A549 (cell line): ENCODE measurements around the gene POLDIP2. TPM values are rescaled to one million over a fixed set of nuclear protein-coding genes. Genes with fewer than 3 reads are reported as not detected.

ENCODE experiments used
- ATAC-seq, 2 experiments: fragments of 200-7000 bp in 1 of 2; fragments of >200 bp in 1 of 2; cut with Nextera tagmentation in 1 of 2; cut with Tn5 transposase in 1 of 2; 3 replicates each; pipeline versions ENCODE4 v1.8.0 to v1.9.1; 2018 to 2020; ENCODE audit warnings: mild to moderate bottlenecking in 1 of 2, moderate library complexity in 1 of 2
- CTCF ChIA-PET: fragments of 300-600 bp; sonication (Branson Sonifier 250); formaldehyde crosslinking; extraction: SDS; loops from one replicate; lab custom pipeline; 2021; ENCODE audit warnings: antibody characterized with exemption, inconsistent platforms; lab: Yijun Ruan, JAX
- POLR2A ChIA-PET: fragments of 350-600 bp; formaldehyde crosslinking; extraction: SDS; loops from one replicate; lab custom pipeline; 2021; ENCODE audit warnings: antibody characterized with exemption, inconsistent platforms; lab: Yijun Ruan, JAX
- DNase-seq, 2 experiments: peaks; one replicate each; pipeline versions ENCODE4 v3.0.0 to v3.0.0-alpha.2; 2011 to 2016; ENCODE audit warnings: low read depth in 1 of 2, low spot score in 1 of 2
- FAIRE-seq: peaks from 2 replicates; lab custom pipeline; 2011; peaks lifted over from hg19 to GRCh38; lab: Jason Lieb, UNC
- H3K27ac ChIP-seq, 2 experiments: fragments of >200 bp; sonication (Bioruptor Twin); formaldehyde crosslinking; 3 replicates each; pipeline ENCODE4 v1.5.1; 2016 to 2017
- H3K4me1 ChIP-seq: fragments of >200 bp; sonication (Bioruptor Twin); formaldehyde crosslinking; 3 replicates; pipeline ENCODE4 v1.6.1; 2016
- H3K4me2 ChIP-seq: fragments of >200 bp; sonication (Bioruptor Twin); formaldehyde crosslinking; 3 replicates; pipeline ENCODE4 v1.6.1; 2016
- H3K4me3 ChIP-seq: fragments of >200 bp; sonication (Bioruptor Twin); formaldehyde crosslinking; 3 replicates; pipeline ENCODE4 v1.5.1; 2016
- H3K9me3 ChIP-seq: fragments of >200 bp; sonication (Bioruptor Twin); formaldehyde crosslinking; 3 replicates; pipeline ENCODE4 v1.6.1; 2016
- BCL3 ChIP-seq: fragments of >200 bp; sonication (Bioruptor Twin); formaldehyde crosslinking; IDR thresholded peaks from 3 replicates; pipeline ENCODE4 v1.6.1; 2016
- CBX2 ChIP-seq: fragments of 200-600 bp; sonication (generic); IDR thresholded peaks from 2 replicates; pipeline ENCODE4 v1.6.1; 2016; ENCODE audit warnings: low read depth, mild to moderate bottlenecking, borderline replicate concordance
- CHD2 ChIP-seq: fragments of 150-350 bp; IDR thresholded peaks from 2 replicates; pipeline ENCODE4 v1.6.1; 2014; ENCODE audit warnings: low read length; ENCODE audit not compliant: partially characterized antibody
- EHF ChIP-seq: fragments of 250-450 bp; sonication (Bioruptor Pico); IDR thresholded peaks from 2 replicates; pipeline ENCODE4 v1.5.0; 2020; ENCODE audit warnings: mild to moderate bottlenecking
- ELK1 ChIP-seq: fragments of 150-350 bp; IDR thresholded peaks from 2 replicates; pipeline ENCODE4 v1.6.1; 2014; ENCODE audit warnings: low read depth, mild to moderate bottlenecking, low read length
- FOSL2 ChIP-seq, 2 experiments: fragments of 450-650 bp in 1 of 2; fragments of >200 bp in 1 of 2; sonication (Bioruptor Twin) in 1 of 2; formaldehyde crosslinking; IDR thresholded peaks; 2 replicates each; pipeline versions ENCODE4 v1.5.0 to v1.6.1; 2016 to 2020; ENCODE audit warnings: mild to moderate bottlenecking in 1 of 2, moderate library complexity in 1 of 2
- FOXS1 ChIP-seq: fragments of 250-450 bp; sonication (Bioruptor Pico); IDR thresholded peaks from 2 replicates; pipeline ENCODE4 v1.5.0; 2020; ENCODE audit warnings: mild to moderate bottlenecking, moderate library complexity
- GATA3 ChIP-seq: IDR thresholded peaks from 2 replicates; pipeline ENCODE4 v1.6.1; 2012; ENCODE audit warnings: borderline replicate concordance
- HEYL ChIP-seq: fragments of 250-450 bp; sonication (Bioruptor Pico); IDR thresholded peaks from 2 replicates; pipeline ENCODE4 v1.8.0; 2021; ENCODE audit warnings: mild to moderate bottlenecking, moderate library complexity
- JUN ChIP-seq, 2 experiments: fragments of >200 bp; sonication (Bioruptor Twin); formaldehyde crosslinking; IDR thresholded peaks; 2 replicates in 1 of 2; 3 replicates in 1 of 2; pipeline ENCODE4 v1.6.1; 2016 to 2017
- MAX ChIP-seq: IDR thresholded peaks from 2 replicates; pipeline ENCODE4 v1.6.1; 2012
- PHF8 ChIP-seq: fragments of 200-600 bp; sonication (generic); IDR thresholded peaks from 2 replicates; pipeline ENCODE4 v1.6.1; 2016; ENCODE audit warnings: low read depth, mild to moderate bottlenecking, antibody characterized with exemption, moderate library complexity, borderline replicate concordance
- POLR2AphosphoS2 ChIP-seq: conservative IDR thresholded peaks from 2 replicates; pipeline ENCODE4 v1.6.1; 2012; ENCODE audit warnings: low read length, improper control_type of control experiment, inconsistent platforms
- RFX5 ChIP-seq: fragments of 450-650 bp; IDR thresholded peaks from 2 replicates; pipeline ENCODE4 v1.7.1; 2014; ENCODE audit warnings: antibody characterized with exemption, mild to moderate bottlenecking, moderate library complexity
- ZC3H11A ChIP-seq: fragments of 450-650 bp; IDR thresholded peaks from 2 replicates; pipeline ENCODE4 v1.6.1; 2014; ENCODE audit warnings: antibody characterized with exemption, mild to moderate bottlenecking
- ZNF302 ChIP-seq: fragments of 250-450 bp; sonication (Bioruptor Pico); IDR thresholded peaks from 2 replicates; pipeline ENCODE4 v1.9.0; 2021; ENCODE audit warnings: inconsistent platforms, mild to moderate bottlenecking, moderate library complexity
- WGBS: methylation state at CpG from one replicate; pipeline ENCODE4 v1.1.6; 2017; ENCODE audit errors: missing lambda C conversion rate; 5-methylcytosine and 5-hydroxymethylcytosine counted together
- polyA plus RNA-seq, 4 experiments: library from polyadenylated mRNA; depleted of rRNA in 3 of 4; stranded (reverse); fragments of >200 nt; fragmentation: RNase III in 1 of 4; extraction: RNeasy Plus Mini Kit Qiagen cat#74134 plus additional on column Dnase treatment in 1 of 4; gene quantifications; 2 replicates in 3 of 4; 3 replicates in 1 of 4; pipeline ENCODE4 v1.2.3, GENCODE V29; 2011 to 2017
- TF ChIP-seq, protein P1 (sequence below): fragments of 200-600 bp; sonication (generic); IDR thresholded peaks from 2 replicates; pipeline ENCODE4 v1.6.1; 2016; ENCODE audit warnings: antibody characterized with exemption, mild to moderate bottlenecking, moderate library complexity

The POLDIP2 gene
- polyA plus RNA-seq, 2 of the 4 experiments (the other 2 are of a cell fraction) = 127 to 132 TPM

- TF ChIP-seq HEYL (CRISPR knock-in tag) (no peak), ZNF302 (CRISPR knock-in tag) (no peak), ELK1 (no peak), RFX5 (peak; percentile 81), PHF8 (peak; percentile 94), FOSL2 (IDR thresholded peaks at IDR 0.05) (no peak), FOSL2 (CRISPR knock-in tag; IDR thresholded peaks at IDR 0.05) (peak; percentile 93), FOXS1 (CRISPR knock-in tag) (no peak)
Measured at GRCh38 chr17:28335201-28335958, 21.9 kb downstream of the POLDIP2 start, which contains the start of the genes IFT20 and TNFAIP1 (continued).

- Histone ChIP-seq H3K4me3 (peak overlapping the region; percentile 86), H3K27ac (peak overlapping the region; percentile 80 to 86), H3K4me1 (peaks cover 31% of the 10 kb centered on the region), H3K4me2 (peak overlapping the region; percentile 85), H3K9me3 (no peaks in the 10 kb centered on the region)
- DNase-seq (no peak), ATAC-seq (peak; percentile 0 to 4; a peak in 3 of 6 replicates), FAIRE-seq (no peak)
- WGBS = 9% methylated on average over 18 of the region's 18 CpGs
- TF ChIP-seq ZC3H11A (no peak), BCL3 (0 out of 3 replicates have a peak, but pooled peaks have one; percentile 5)
- ChIA-PET POLR2A (interaction anchor here (0.8 to 2.1 kb wide), 11 partner anchors 10 to 442 kb away, joined by 3 to 65 read pairs (median 3); partner anchors contain the start of genes POLDIP2 and TMEM97), CTCF (interaction anchor here (1.1 to 7.0 kb wide), 9 partner anchors 9 to 109 kb away, joined by 4 to 41 read pairs (median 8); partner anchors contain the start of genes POLDIP2 and TMEM97)
Measured at GRCh38 chr17:28334666-28335200, 22.6 kb downstream of the POLDIP2 start.

DNA sequence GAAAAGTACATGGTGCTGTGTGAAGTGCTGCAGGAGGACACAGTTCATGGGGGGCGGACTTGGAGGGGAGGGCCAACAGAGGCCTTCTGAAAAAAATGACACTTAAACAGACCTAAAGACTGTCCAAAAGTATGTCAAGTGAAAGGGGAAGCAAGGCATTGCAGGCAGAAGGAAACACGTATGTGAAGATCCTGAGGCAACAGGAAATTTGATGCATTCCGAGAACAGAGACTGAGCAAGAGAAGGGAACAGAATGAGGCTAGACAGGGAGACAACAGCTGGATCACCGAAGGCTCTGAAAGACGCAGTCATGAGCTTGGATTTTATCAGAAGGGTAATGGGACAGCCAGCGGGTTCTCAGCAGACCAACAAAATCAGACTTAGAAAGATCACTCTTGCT, 23.2 kb downstream of the POLDIP2 start:
- FAIRE-seq = no peak
- ChIA-PET CTCF (interaction anchor here (1.1 to 7.0 kb wide), 5 partner anchors 8 to 101 kb away, joined by 4 to 41 read pairs (median 12); partner anchors contain the start of gene TMEM97), POLR2A (interaction anchor here (0.8 to 2.0 kb wide), 2 partner anchors 23 to 48 kb away, joined by 3 to 6 read pairs; partner anchors contain the start of gene POLDIP2)
- H3K9me3 ChIP-seq = no peaks in the 10 kb centered on the region
- no peak for ATAC-seq
- H3K27ac ChIP-seq = peak overlapping the region in 1 of 2 experiments; percentile 86; a peak in 1 of 6 replicates
- peak overlapping the region; percentile 86 for H3K4me3 ChIP-seq
- TF ChIP-seq GATA3 (no peak), EHF (no peak), POLR2AphosphoS2 (no peak), CBX2 (no peak), CHD2 (no peak), HEYL (CRISPR knock-in tag) (no peak), MAX (no peak), JUN (IDR thresholded peaks at IDR 0.05) (no peak)
- TF ChIP-seq, protein P1, sequence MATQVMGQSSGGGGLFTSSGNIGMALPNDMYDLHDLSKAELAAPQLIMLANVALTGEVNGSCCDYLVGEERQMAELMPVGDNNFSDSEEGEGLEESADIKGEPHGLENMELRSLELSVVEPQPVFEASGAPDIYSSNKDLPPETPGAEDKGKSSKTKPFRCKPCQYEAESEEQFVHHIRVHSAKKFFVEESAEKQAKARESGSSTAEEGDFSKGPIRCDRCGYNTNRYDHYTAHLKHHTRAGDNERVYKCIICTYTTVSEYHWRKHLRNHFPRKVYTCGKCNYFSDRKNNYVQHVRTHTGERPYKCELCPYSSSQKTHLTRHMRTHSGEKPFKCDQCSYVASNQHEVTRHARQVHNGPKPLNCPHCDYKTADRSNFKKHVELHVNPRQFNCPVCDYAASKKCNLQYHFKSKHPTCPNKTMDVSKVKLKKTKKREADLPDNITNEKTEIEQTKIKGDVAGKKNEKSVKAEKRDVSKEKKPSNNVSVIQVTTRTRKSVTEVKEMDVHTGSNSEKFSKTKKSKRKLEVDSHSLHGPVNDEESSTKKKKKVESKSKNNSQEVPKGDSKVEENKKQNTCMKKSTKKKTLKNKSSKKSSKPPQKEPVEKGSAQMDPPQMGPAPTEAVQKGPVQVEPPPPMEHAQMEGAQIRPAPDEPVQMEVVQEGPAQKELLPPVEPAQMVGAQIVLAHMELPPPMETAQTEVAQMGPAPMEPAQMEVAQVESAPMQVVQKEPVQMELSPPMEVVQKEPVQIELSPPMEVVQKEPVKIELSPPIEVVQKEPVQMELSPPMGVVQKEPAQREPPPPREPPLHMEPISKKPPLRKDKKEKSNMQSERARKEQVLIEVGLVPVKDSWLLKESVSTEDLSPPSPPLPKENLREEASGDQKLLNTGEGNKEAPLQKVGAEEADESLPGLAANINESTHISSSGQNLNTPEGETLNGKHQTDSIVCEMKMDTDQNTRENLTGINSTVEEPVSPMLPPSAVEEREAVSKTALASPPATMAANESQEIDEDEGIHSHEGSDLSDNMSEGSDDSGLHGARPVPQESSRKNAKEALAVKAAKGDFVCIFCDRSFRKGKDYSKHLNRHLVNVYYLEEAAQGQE = no peak
- no peak for DNase-seq
- H3K4me1 ChIP-seq = peaks cover 31% of the 10 kb centered on the region
- H3K4me2 ChIP-seq = peak overlapping the region; percentile 85
- 65% methylated on average over 6 of the region's 6 CpGs for WGBS
